HG03139 (cell line): ENCODE results near the gene SLC26A8.

Source experiments
- ATAC-seq: cut with Tn5 transposase; IDR thresholded peaks from one replicate; pipeline ENCODE4 v1.9.1; 2021; ENCODE audit not compliant: unreplicated experiment

SLC26A8 gene

GRCh38 chr6:36023996-36024795 is at the start of gene SLC26A8:
Gene SLC26A8 (minus strand): TSS chr6:36024641. CDS start chr6:36019707, 4,934 bp downstream.
- no peak for ATAC-seq

- no peak for ATAC-seq
Observed at GRCh38 chr6:36073587-36073986, 49.1 kb upstream of the SLC26A8 start.

GRCh38 chr6:36072681-36073080 is 48.2 kb upstream of the SLC26A8 start:
- no peak for ATAC-seq

GRCh38 chr6:36071714-36072113 is 47.3 kb upstream of the SLC26A8 start:
- ATAC-seq = no peak

GRCh38 chr6:36071281-36071680 is 46.8 kb upstream of the SLC26A8 start:
- ATAC-seq = no peak

GRCh38 chr6:36070252-36070651 is 45.8 kb upstream of the SLC26A8 start:
- no peak for ATAC-seq

GRCh38 chr6:36069573-36069972 is 45.1 kb upstream of the SLC26A8 start:
- ATAC-seq = no peak

- no peak for ATAC-seq
Observed at GRCh38 chr6:36068586-36068985, 44.1 kb upstream of the SLC26A8 start.

- ATAC-seq = no peak
Observed at GRCh38 chr6:36068012-36068392, 43.6 kb upstream of the SLC26A8 start.

GRCh38 chr6:36067374-36068011 is 43.1 kb upstream of the SLC26A8 start:
- no peak for ATAC-seq

GRCh38 chr6:36066817-36067216 is 42.4 kb upstream of the SLC26A8 start:
- ATAC-seq = no peak

- ATAC-seq = no peak
Observed at GRCh38 chr6:36065916-36066315, 41.5 kb upstream of the SLC26A8 start.

GRCh38 chr6:36064770-36065396 is 40.4 kb upstream of the SLC26A8 start:
- no peak for ATAC-seq

- no peak for ATAC-seq
Observed at GRCh38 chr6:36063318-36064060, 39.0 kb upstream of the SLC26A8 start.

GRCh38 chr6:36062247-36062646 is 37.8 kb upstream of the SLC26A8 start:
- ATAC-seq = no peak

- no peak for ATAC-seq
Observed at GRCh38 chr6:36061236-36061635, 36.8 kb upstream of the SLC26A8 start.

- ATAC-seq = no peak
Observed at GRCh38 chr6:36056178-36056577, 31.7 kb upstream of the SLC26A8 start.

GRCh38 chr6:36054956-36055355 is 30.5 kb upstream of the SLC26A8 start:
- ATAC-seq = no peak

GRCh38 chr6:36054415-36054814 is 30.0 kb upstream of the SLC26A8 start:
- ATAC-seq = no peak

GRCh38 chr6:36053878-36054277 is 29.4 kb upstream of the SLC26A8 start:
- ATAC-seq = no peak

- ATAC-seq = no peak
Observed at GRCh38 chr6:36052097-36052496, 27.7 kb upstream of the SLC26A8 start.
